GM13977 (cell line): ENCODE measurements around the gene NKD2.

Source experiments
- DNase-seq: peaks from one replicate; pipeline ENCODE4 v3.0.0; 2012; ENCODE audit warnings: low spot score
- in situ Hi-C: fragments of 300-500 bp; cut with MboI; formaldehyde crosslinking; loops from one replicate; pipeline ENCODE4 v1.12.0; 2022; ENCODE audit warnings: low sequenced_read_pairs, low pct_unique_long_range_greater_than_20kb, mixed read lengths, inconsistent platforms; ENCODE audit not compliant: unreplicated experiment
- TF ChIP-seq, protein P1 (sequence below): IDR thresholded peaks from 2 replicates; pipeline ENCODE4 v1.5.1; 2012; ENCODE audit warnings: mild to moderate bottlenecking, control low read depth; ENCODE audit not compliant: insufficient read depth; ENCODE audit errors: extremely low read depth, missing control alignments

Gene NKD2

DNA sequence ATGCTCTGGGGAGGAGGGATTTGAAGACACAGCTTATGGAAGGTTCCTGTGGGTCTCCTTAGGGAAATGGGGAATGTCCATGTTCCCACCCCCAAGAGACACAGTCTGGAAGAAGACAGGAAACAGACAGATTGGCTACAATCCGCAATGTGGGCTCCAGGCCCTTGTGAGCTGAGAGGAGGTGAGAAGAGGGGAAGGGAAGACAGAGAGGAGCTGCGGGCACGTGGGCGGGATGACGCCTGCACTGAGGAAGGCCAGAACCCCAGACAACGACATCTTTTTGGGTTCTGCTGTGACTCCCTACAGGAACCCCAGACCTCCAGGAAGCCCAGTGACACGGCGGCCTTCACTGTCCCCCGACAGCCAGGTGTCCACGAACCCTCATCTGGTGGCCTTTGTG is 29.9 kb upstream of the NKD2 start:
- no peak for DNase-seq
- in situ Hi-C loops, result no loop called here
- TF ChIP-seq, protein P1, sequence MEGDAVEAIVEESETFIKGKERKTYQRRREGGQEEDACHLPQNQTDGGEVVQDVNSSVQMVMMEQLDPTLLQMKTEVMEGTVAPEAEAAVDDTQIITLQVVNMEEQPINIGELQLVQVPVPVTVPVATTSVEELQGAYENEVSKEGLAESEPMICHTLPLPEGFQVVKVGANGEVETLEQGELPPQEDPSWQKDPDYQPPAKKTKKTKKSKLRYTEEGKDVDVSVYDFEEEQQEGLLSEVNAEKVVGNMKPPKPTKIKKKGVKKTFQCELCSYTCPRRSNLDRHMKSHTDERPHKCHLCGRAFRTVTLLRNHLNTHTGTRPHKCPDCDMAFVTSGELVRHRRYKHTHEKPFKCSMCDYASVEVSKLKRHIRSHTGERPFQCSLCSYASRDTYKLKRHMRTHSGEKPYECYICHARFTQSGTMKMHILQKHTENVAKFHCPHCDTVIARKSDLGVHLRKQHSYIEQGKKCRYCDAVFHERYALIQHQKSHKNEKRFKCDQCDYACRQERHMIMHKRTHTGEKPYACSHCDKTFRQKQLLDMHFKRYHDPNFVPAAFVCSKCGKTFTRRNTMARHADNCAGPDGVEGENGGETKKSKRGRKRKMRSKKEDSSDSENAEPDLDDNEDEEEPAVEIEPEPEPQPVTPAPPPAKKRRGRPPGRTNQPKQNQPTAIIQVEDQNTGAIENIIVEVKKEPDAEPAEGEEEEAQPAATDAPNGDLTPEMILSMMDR, result no peak

DNA sequence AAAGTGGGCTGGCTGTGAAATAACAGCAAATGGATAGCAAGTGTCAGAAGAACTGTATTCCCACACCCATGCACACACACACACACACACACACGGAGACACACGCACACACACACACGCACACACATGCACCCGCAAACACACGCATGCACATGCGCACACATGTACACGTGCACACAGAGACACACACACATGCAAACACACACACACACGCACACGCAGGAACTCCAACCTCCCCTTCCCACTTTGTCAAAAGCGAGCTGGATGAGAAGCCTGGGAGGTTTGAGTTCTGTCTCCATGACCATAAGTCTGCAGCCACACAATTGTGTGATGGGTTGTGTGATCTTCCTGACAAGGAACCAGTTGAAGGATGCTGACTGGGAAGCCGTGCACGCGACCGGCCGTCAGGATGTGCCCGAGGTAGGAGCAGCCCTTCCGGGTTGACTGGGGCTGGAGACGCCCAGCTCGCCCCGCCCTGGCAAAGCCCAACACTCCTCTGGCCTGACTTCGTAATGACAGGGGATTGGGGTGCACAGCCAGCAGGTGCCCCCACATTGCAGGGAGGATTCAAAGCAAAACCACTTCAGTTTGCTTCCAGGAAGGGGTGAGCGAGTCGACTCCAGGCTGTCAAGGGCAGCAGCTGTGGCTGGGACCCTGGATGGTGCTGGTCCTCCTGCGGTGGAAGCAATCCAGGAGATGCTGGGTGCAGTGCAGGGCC is 29.3 kb upstream of the NKD2 start:
- in situ Hi-C loops, result no loop called here
- no peak for DNase-seq
- TF ChIP-seq, protein P1, result no peak

DNA sequence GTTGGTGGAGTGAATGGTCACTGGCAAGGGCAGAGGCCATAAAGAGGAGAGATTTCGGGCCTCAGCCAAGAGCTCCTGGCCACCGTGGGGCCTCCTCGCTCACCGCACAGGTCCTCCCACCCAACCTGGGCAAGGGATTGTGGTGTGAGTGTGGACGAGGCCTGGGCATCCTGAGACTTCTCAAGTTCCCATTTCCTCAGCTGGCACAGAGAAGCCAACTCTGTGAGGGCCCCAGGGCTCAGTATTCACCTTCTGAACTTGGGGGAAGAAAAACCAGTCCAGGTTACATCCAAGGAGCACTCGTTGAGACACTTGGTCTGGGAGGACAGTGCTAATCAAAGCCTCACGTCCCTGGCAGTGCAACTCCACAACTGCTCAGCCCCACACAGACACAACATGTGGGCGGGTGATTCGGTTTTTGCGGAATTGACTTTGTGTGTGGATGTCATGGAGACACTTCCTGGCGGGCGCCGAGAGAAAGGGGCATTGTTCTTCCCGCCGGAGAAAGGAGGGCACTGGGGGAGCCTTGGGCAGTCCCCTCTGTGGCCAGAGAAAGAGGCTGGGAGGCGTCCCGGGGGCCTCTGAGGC is 28.5 kb upstream of the NKD2 start:
- TF ChIP-seq, protein P1, result no peak
- DNase-seq, result no peak
- in situ Hi-C loops, result no loop called here

DNA sequence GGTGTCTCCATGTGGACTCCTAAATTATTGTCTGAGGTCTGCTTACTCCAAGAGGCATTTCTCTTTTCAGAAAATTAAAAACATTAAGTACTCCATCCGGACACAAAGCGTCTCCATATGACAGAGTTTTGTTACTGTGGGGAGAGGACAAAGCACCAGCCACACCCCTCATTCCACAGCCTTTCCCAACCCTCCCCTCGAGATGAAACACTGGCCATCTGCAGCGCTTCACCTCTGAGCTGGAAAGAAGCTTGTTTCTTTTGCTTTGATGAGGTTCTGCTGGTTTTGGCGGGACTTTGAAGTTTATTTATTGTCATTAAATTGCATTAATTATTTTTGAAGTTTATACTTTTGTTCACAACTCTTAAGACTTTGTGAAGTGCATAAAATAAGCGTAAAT is 27.6 kb upstream of the NKD2 start:
- no peak for DNase-seq
- TF ChIP-seq, protein P1, result no peak
- in situ Hi-C loops, result no loop called here

DNA sequence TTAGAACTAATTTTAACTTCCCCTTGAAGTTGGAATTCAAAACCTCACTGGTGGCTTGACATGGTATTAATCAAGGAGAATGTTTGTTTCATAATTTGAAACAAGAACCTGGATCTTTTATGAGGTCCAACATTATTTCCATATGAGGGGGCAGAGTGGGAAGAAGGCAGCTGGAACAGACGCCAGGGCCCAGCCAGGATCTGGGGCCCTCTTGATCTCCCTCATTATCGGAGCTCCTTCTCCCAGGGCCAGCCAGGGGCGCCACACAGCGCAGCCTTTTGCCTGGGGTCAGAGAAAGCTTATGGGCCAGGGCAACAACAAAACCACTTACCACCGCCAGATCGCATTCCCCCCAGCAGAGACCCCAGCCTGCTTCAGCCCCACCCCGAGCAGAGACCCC is 27.1 kb upstream of the NKD2 start:
- in situ Hi-C loops, result no loop called here
- DNase-seq, result no peak
- TF ChIP-seq, protein P1, result no peak

DNA sequence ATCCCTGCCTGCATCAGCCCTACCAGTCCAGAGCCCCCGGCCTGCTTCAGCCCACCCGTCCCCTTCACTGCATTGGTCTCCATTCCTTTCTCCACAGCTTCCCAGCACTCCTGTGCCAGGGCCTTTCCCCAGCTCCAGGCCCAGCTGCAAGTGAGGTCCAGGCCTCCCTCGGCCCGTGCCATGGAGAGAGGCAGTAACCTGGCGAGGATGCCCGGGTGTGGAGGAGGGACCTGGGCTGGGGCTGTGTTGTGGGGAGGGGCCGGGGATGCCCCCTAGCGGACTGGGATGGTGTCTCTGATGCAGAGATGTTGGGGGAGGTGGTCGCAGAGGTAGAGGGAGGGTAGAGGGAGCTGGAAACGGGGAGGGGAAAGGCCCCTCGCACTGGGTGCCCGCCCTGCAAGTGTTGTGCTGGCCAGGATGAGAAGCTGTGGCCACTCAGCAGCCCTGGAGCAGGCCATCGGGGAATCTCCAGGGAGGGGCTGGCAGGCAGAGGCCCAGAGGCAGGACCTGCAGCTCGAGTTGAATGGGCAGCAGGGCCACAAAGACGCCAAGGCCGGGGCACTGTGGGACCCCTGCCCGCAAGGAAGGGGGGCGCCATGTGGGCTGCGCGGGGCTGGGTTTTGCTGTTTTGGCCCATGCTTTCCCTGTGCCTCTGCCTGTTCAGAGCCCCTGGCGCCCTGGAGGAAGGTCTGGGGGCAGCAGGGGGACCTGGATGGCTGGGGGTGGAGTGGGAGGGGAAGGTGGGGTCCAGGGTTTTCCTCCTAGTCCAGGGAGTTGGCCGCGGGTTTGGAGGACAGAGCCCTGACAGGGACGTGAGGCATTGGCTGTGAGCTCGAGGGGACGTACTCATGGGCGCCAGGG is 26.0 kb upstream of the NKD2 start:
- in situ Hi-C loops, result no loop called here
- TF ChIP-seq, protein P1, result no peak
- no peak for DNase-seq
